ENCODE results near the gene SFMBT1. TPM values are rescaled to one million over a fixed set of nuclear protein-coding genes. Genes with fewer than 3 reads are reported as not detected.

The SFMBT1 gene
- polyA plus RNA-seq, 1 of the 3 experiments (the other 2 are of a cell fraction) = 0.72 TPM

- CTCF ChIA-PET = interaction anchor here (1.6 kb wide), 1 partner anchor 12 kb away, joined by 3 read pairs; no protein-coding TSS in a partner anchor
- Histone ChIP-seq H2AFZ (ENCODE audit: low read depth) (no peak overlapping the region), H3K9ac (no peak overlapping the region), H3K9me2 (no peaks in the 10 kb centered on the region), H3K79me2 (ENCODE audit: insufficient read depth) (no peaks in the 10 kb centered on the region), H4K20me1 (ENCODE audit: insufficient read depth) (no peaks in the 10 kb centered on the region), H3K4me1 (ENCODE audit: control insufficient read depth in 1 of 2, insufficient read depth in 2 of 2, low read depth in 1 of 2, low read length in 1 of 2) (no peaks in the 10 kb centered on the region; a peak in 2 of 4 replicates), H3K4me2 (no peak overlapping the region), H3K27ac (ENCODE audit: low read depth in 2 of 2, low read length in 1 of 2) (no peak overlapping the region), H3K4me3 (ENCODE audit: low read depth in 2 of 2, low read length in 1 of 2) (no peak overlapping the region), H3K36me3 (replicated peaks in 1 of 2; ENCODE audit: control insufficient read depth in 1 of 2, insufficient read depth in 2 of 2, low read length in 1 of 2) (no peaks in the 10 kb centered on the region), H3F3A (replicated peaks; ENCODE audit: insufficient read depth) (no peaks in the 10 kb centered on the region), H3K27me3 (ENCODE audit: insufficient read depth) (no peaks in the 10 kb centered on the region), H3K9me3 (no peaks in the 10 kb centered on the region)
- POLR2A ChIA-PET = no interaction called here
- 66% methylated on average over 2 of the region's 2 CpGs for WGBS (ENCODE audit: low lambda C conversion rate)
- no peak for DNase-seq
- TF ChIP-seq CHD2 (IDR thresholded peaks at IDR 0.05; ENCODE audit: low read length, partially characterized antibody) = no peak
- TF ChIP-seq RAD21 (IDR thresholded peaks at IDR 0.05; ENCODE audit: low read length) = no peak
- TF ChIP-seq TEAD4 (IDR thresholded peaks at IDR 0.05; ENCODE audit: borderline replicate concordance, insufficient read depth) = no peak
These were observed 63.0 kb downstream of the SFMBT1 start for GRCh38 chr3:52982839-52983238.

- TF ChIP-seq FOSL2 (IDR thresholded peaks at IDR 0.05; ENCODE audit: borderline replicate concordance, low read depth) (no peak), MAX (IDR thresholded peaks at IDR 0.05; ENCODE audit: low read depth) (no peak), MEF2A (IDR thresholded peaks at IDR 0.05; ENCODE audit: borderline replicate concordance, low read depth) (no peak), SIN3A (IDR thresholded peaks at IDR 0.05; ENCODE audit: borderline replicate concordance, low read depth, low read length) (no peak), RAD21 (IDR thresholded peaks at IDR 0.05; ENCODE audit: low read length) (no peak), NFIC (IDR thresholded peaks at IDR 0.05; ENCODE audit: borderline replicate concordance) (no peak), FOXM1 (IDR thresholded peaks at IDR 0.05; ENCODE audit: low read depth) (no peak), USF2 (IDR thresholded peaks at IDR 0.05; ENCODE audit: borderline replicate concordance, low read depth, low read length) (no peak), TCF12 (IDR thresholded peaks at IDR 0.05) (no peak), REST (IDR thresholded peaks at IDR 0.05; ENCODE audit: low read depth, low read length) (no peak), GABPA (IDR thresholded peaks at IDR 0.05; ENCODE audit: low read depth) (no peak), IRF3 (IDR thresholded peaks at IDR 0.05; ENCODE audit: low read depth, low read length) (no peak), TAF1 (IDR thresholded peaks at IDR 0.05; ENCODE audit: borderline replicate concordance, low read depth, low read length) (no peak), TEAD4 (IDR thresholded peaks at IDR 0.05; ENCODE audit: borderline replicate concordance, insufficient read depth) (no peak), CHD2 (IDR thresholded peaks at IDR 0.05; ENCODE audit: low read length, partially characterized antibody) (no peak), RFX5 (IDR thresholded peaks at IDR 0.05; ENCODE audit: low read length) (no peak), MXI1 (IDR thresholded peaks at IDR 0.05; ENCODE audit: low read depth, low read length) (no peak), SMC3 (IDR thresholded peaks at IDR 0.05; ENCODE audit: low read depth, low read length) (no peak), EZH2phosphoT487 (IDR thresholded peaks at IDR 0.05; ENCODE audit: borderline replicate concordance, low read depth) (no peak), RXRA (IDR thresholded peaks at IDR 0.05; ENCODE audit: borderline replicate concordance, low read depth) (no peak)
- no peaks in the 10 kb centered on the region for H3K9me2 ChIP-seq
- 86% methylated on average over 5 of the region's 5 CpGs for WGBS (ENCODE audit: low lambda C conversion rate)
- ChIA-PET CTCF (interaction anchor here (0.7 to 0.9 kb wide), 2 partner anchors 42 to 87 kb away, joined by 3 read pairs; no protein-coding TSS in a partner anchor), POLR2A (no interaction called here)
- DNase-seq = no peak
- no peak overlapping the region for H3K9ac ChIP-seq
- no peaks in the 10 kb centered on the region for H3K27me3 ChIP-seq (ENCODE audit: insufficient read depth)
- H3K4me2 ChIP-seq = no peak overlapping the region
- H2AFZ ChIP-seq (ENCODE audit: low read depth) = no peak overlapping the region
- no peaks in the 10 kb centered on the region for H4K20me1 ChIP-seq (ENCODE audit: insufficient read depth)
- no peaks in the 10 kb centered on the region for H3K9me3 ChIP-seq
- H3K4me3 ChIP-seq (ENCODE audit: low read depth in 2 of 2, low read length in 1 of 2) = no peak overlapping the region
- H3K36me3 ChIP-seq (replicated peaks in 1 of 2; ENCODE audit: control insufficient read depth in 1 of 2, insufficient read depth in 2 of 2, low read length in 1 of 2) = no peaks in the 10 kb centered on the region
- H3K4me1 ChIP-seq (ENCODE audit: control insufficient read depth in 1 of 2, insufficient read depth in 2 of 2, low read depth in 1 of 2, low read length in 1 of 2) = no peaks in the 10 kb centered on the region
- no peaks in the 10 kb centered on the region for H3K79me2 ChIP-seq (ENCODE audit: insufficient read depth)
- H3F3A ChIP-seq (replicated peaks; ENCODE audit: insufficient read depth) = no peaks in the 10 kb centered on the region
- H3K27ac ChIP-seq (ENCODE audit: low read depth in 2 of 2, low read length in 1 of 2) = no peak overlapping the region
These were observed 66.5 kb downstream of the SFMBT1 start for GRCh38 chr3:52979190-52979983.
